GM12878 (cell line): ENCODE measurements around the gene ZMIZ1. TPM values are rescaled to one million over a fixed set of nuclear protein-coding genes. Genes with fewer than 3 reads are reported as not detected.

Experiments used
- ATAC-seq: fragments of 200-7000 bp; cut with Tn5 transposase; 3 replicates; pipeline ENCODE4 v1.9.1; 2020; ENCODE audit warnings: mild to moderate bottlenecking, moderate library complexity
- BruUV-seq: library from RNA; stranded (reverse); fragments of 400-500 nt; replicated peaks from 2 replicates; lab custom pipeline; 2021; lab: Mats Ljungman, UMichigan
- CTCF ChIA-PET: fragments of 300-600 bp; sonication (Branson Sonifier 250); formaldehyde crosslinking; extraction: SDS; loops from one replicate; lab custom pipeline; 2021; ENCODE audit warnings: inconsistent platforms; lab: Yijun Ruan, JAX
- POLR2A ChIA-PET: fragments of 350-600 bp; formaldehyde crosslinking; extraction: SDS; loops from one replicate; lab custom pipeline; 2021; ENCODE audit warnings: inconsistent platforms; lab: Charles Lee
- RAD21 ChIA-PET: fragments of 300-600 bp; sonication (Branson Sonifier 250); formaldehyde crosslinking; loops from one replicate; lab custom pipeline; 2023; ENCODE audit warnings: antibody characterized with exemption; ENCODE audit not compliant: unreplicated experiment; lab: Charles Lee
- SMC1A ChIA-PET: fragments of 300-600 bp; sonication (Branson Sonifier 250); formaldehyde crosslinking; loops from one replicate; lab custom pipeline; 2023; ENCODE audit not compliant: unreplicated experiment, uncharacterized antibody; lab: Charles Lee
- DNase-seq: peaks from one replicate; pipeline ENCODE4 v3.0.0-alpha.2; 2011; ENCODE audit warnings: low read depth, low spot score
- FAIRE-seq: peaks from 3 replicates; lab custom pipeline; 2011; peaks lifted over from hg19 to GRCh38; lab: Jason Lieb, UNC
- H2AFZ ChIP-seq: 2 replicates; pipeline ENCODE4 v1.6.0; 2011; ENCODE audit warnings: low read depth, low read length, control low read depth; ENCODE audit not compliant: control insufficient read depth
- H3K27ac ChIP-seq: 2 replicates; pipeline ENCODE4 v1.5.1; 2011; ENCODE audit warnings: control low read depth; ENCODE audit not compliant: control insufficient read depth, insufficient read depth
- H3K27me3 ChIP-seq, 2 experiments: replicated peaks in 1 of 2; 2 replicates each; pipeline versions ENCODE4 v1.6.0 to v1.6.1; 2011; ENCODE audit warnings: low read length in 1 of 2; ENCODE audit not compliant: control insufficient read depth in 2 of 2, insufficient read depth in 2 of 2
- H3K36me3 ChIP-seq, 2 experiments: 2 replicates each; pipeline ENCODE4 v1.5.1; 2011; ENCODE audit warnings: low read length in 1 of 2; ENCODE audit not compliant: control insufficient read depth in 2 of 2, insufficient read depth in 2 of 2
- H3K4me1 ChIP-seq: 2 replicates; pipeline ENCODE4 v1.6.1; 2011; ENCODE audit warnings: mild to moderate bottlenecking, low read length, moderate library complexity, mixed read lengths; ENCODE audit not compliant: control insufficient read depth, insufficient read depth
- H3K4me2 ChIP-seq: 2 replicates; pipeline ENCODE4 v1.6.0; 2011; ENCODE audit warnings: control low read depth; ENCODE audit not compliant: control insufficient read depth, insufficient read depth
- H3K4me3 ChIP-seq: fragments of 200-600 bp; sonication (generic); 2 replicates; pipeline ENCODE4 v1.5.1; 2016
- H3K79me2 ChIP-seq: 2 replicates; pipeline ENCODE4 v1.6.0; 2011; ENCODE audit warnings: low read length; ENCODE audit not compliant: control insufficient read depth, insufficient read depth
- H3K9ac ChIP-seq: 2 replicates; pipeline ENCODE4 v1.8.0; 2011; ENCODE audit warnings: low read length, control low read depth, mixed read lengths; ENCODE audit not compliant: control insufficient read depth, insufficient read depth
- H3K9me3 ChIP-seq: replicated peaks from 3 replicates; pipeline ENCODE4 v1.5.1; 2011; ENCODE audit warnings: mild to moderate bottlenecking, low read length; ENCODE audit not compliant: control insufficient read depth, insufficient read depth
- H4K20me1 ChIP-seq: 2 replicates; pipeline ENCODE4 v1.6.0; 2011; ENCODE audit not compliant: control insufficient read depth, insufficient read depth
- BHLHE40 ChIP-seq, 2 experiments: fragments of 450-650 bp in 1 of 2; IDR thresholded peaks; 2 replicates each; pipeline ENCODE4 v1.6.1; 2011 to 2017; ENCODE audit warnings: low read depth in 2 of 2, borderline replicate concordance in 1 of 2, improper control_type of control experiment in 1 of 2, low read length in 1 of 2, mild to moderate bottlenecking in 1 of 2
- DPF2 ChIP-seq: fragments of 450-650 bp; IDR thresholded peaks from 2 replicates; pipeline ENCODE4 v1.6.1; 2017; ENCODE audit warnings: mild to moderate bottlenecking
- EGR1 ChIP-seq, 2 experiments: IDR thresholded peaks; 1 replicate in 1 of 2; 2 replicates in 1 of 2; pipeline ENCODE4 v1.6.1; 2011 to 2012; ENCODE audit warnings: low read depth in 2 of 2, low read length in 2 of 2, borderline replicate concordance in 1 of 2, mild to moderate bottlenecking in 1 of 2, moderate library complexity in 1 of 2
- ETV6 ChIP-seq, 2 experiments: fragments of 450-650 bp in 1 of 2; IDR thresholded peaks in 1 of 2; conservative IDR thresholded peaks in 1 of 2; 2 replicates each; pipeline ENCODE4 v1.6.1; 2014; ENCODE audit warnings: antibody characterized with exemption in 1 of 2, borderline replicate concordance in 1 of 2, low read depth in 1 of 2, mild to moderate bottlenecking in 1 of 2, moderate library complexity in 1 of 2
- GABPA ChIP-seq: IDR thresholded peaks from 2 replicates; pipeline ENCODE4 v1.6.1; 2014; ENCODE audit warnings: antibody characterized with exemption, low read depth, mild to moderate bottlenecking, inconsistent platforms
- HCFC1 ChIP-seq: fragments of 150-350 bp; IDR thresholded peaks from 2 replicates; pipeline ENCODE4 v1.6.1; 2014; ENCODE audit warnings: low read length
- MEF2B ChIP-seq: fragments of 450-650 bp; IDR thresholded peaks from 2 replicates; pipeline ENCODE4 v1.6.1; 2018; ENCODE audit warnings: mild to moderate bottlenecking, moderate library complexity; ENCODE audit not compliant: partially characterized antibody, poor library complexity, severe bottlenecking
- NR2F1 ChIP-seq: fragments of 450-650 bp; conservative IDR thresholded peaks from 2 replicates; pipeline ENCODE4 v1.6.1; 2017; ENCODE audit warnings: mild to moderate bottlenecking
- PAX5 ChIP-seq: IDR thresholded peaks from 2 replicates; pipeline ENCODE4 v1.6.1; 2011; ENCODE audit warnings: low read depth, low read length, borderline replicate concordance
- PAX8 ChIP-seq: fragments of 450-650 bp; IDR thresholded peaks from 2 replicates; pipeline ENCODE4 v1.6.1; 2017; ENCODE audit warnings: mild to moderate bottlenecking, moderate library complexity
- PML ChIP-seq: IDR thresholded peaks from 2 replicates; pipeline ENCODE4 v1.6.1; 2012; ENCODE audit warnings: low read length, inconsistent platforms
- SRF ChIP-seq, 2 experiments: IDR thresholded peaks; 2 replicates each; pipeline ENCODE4 v1.6.1; 2011; ENCODE audit warnings: low read depth in 2 of 2, low read length in 2 of 2, mild to moderate bottlenecking in 1 of 2, moderate library complexity in 1 of 2
- SUZ12 ChIP-seq: fragments of 200-600 bp; sonication (generic); IDR thresholded peaks from one replicate; pipeline ENCODE4 v1.6.1; 2018; ENCODE audit warnings: antibody characterized with exemption, mild to moderate bottlenecking; ENCODE audit not compliant: unreplicated experiment
- TCF3 ChIP-seq: IDR thresholded peaks from 2 replicates; pipeline ENCODE4 v1.6.1; 2012; ENCODE audit warnings: low read depth, mild to moderate bottlenecking, low read length, borderline replicate concordance; ENCODE audit not compliant: insufficient read depth
- WRNIP1 ChIP-seq: IDR thresholded peaks from 2 replicates; pipeline ENCODE4 v1.6.1; 2011; ENCODE audit warnings: low read depth, low read length, improper control_type of control experiment, borderline replicate concordance
- ZNF622 ChIP-seq: fragments of 450-650 bp; IDR thresholded peaks from 2 replicates; pipeline ENCODE4 v1.6.1; 2017; ENCODE audit warnings: mild to moderate bottlenecking, inconsistent platforms
- WGBS: methylation state at CpG from one replicate; pipeline ENCODE4 v1.1.6; 2016; ENCODE audit warnings: low lambda C conversion rate; ENCODE audit not compliant: insufficient replicate concordance, insufficient coverage; ENCODE audit errors: missing lambda C conversion rate; 5-methylcytosine and 5-hydroxymethylcytosine counted together
- in situ Hi-C: fragments of 300-500 bp; cut with MboI; formaldehyde crosslinking; loops from 9 replicates; pipeline ENCODE4 v1.14.3; 2018; ENCODE audit warnings: mixed read lengths
- intact Hi-C: fragments of 100-400 bp; cut with micrococcal nuclease; formaldehyde crosslinking; loops from one replicate; pipeline ENCODE4 v1.14.2; 2022; ENCODE audit not compliant: unreplicated experiment
- polyA plus RNA-seq, 11 experiments: library from polyadenylated mRNA; depleted of rRNA in 4 of 11; unstranded in 6 of 11; stranded (reverse) in 5 of 11; fragments of >200 nt; fragmentation: Nextera tagmentation in 4 of 11; fragmentation: Illumina TruSeq in 1 of 11; extraction: Ambion mirVana in 4 of 11; extraction: Trizol in 1 of 11; gene quantifications; 1 replicate in 1 of 11; 2 replicates in 10 of 11; pipeline versions ENCODE4 v1.2.1 to v1.2.3, GENCODE V29; 2011 to 2016; ENCODE audit warnings: inconsistent platforms in 2 of 11, missing spikeins in 2 of 11, low read depth in 1 of 11
- total RNA-seq, 4 experiments: library from RNA; depleted of rRNA in 3 of 4; stranded (reverse); fragments of >200 nt in 3 of 4; fragmentation: Illumina TruSeq in 1 of 4; extraction: Trizol in 1 of 4; gene quantifications; 2 replicates each; pipeline versions ENCODE4 v1.2.1 to v1.2.3, GENCODE V29; 2013 to 2021
- TF ChIP-seq, protein P1 (sequence below): fragments of 450-650 bp; IDR thresholded peaks from 2 replicates; pipeline ENCODE4 v1.6.1; 2014; ENCODE audit warnings: mild to moderate bottlenecking

The ZMIZ1 gene
- total and polyA plus RNA-seq, 10 of the 15 experiments (the other 5 are each of a cell fraction or from before 2014, with no cell fraction given) = 3.1 to 82.3 (median 14.9) TPM

DNA sequence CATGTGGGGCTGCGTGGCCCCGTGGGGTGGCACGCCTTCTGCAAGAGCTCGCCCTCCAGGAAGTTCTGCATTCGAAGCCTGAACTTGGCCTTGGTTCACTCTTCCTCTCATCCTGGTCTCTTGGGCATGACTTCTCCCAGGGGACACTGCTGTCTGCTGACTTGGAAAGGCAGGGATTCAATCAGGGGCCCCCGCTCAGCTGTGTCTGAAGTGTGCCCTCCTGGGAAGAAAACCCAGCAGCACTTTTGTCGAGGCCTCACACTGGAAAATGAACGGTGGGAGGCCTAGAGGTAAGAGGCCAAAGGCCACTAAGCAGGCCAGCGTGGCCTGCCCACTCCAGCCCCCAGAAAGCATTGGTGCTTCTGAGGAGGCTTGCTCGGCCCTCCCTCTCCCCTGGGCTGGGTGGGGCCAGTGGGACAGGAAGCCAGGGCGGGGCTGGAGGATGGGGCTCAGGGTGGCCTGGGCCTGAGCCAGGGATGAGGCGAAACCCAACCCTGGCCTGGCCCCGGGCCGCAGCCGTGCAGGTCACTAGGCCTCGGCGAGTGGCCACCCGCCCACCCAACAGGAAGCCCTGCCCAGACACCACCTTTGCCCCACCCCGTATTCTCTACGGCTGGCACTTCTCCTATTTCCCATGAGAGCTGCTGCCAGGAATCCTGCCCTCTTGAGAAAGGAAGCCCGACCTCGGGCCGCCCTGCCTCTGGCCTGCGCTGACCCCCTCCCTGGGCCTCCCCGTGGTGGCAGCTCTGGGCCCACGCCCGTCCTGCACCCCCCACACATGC lies 81.1 kb downstream of the ZMIZ1 start:
- no peak overlapping the region for H3K9ac ChIP-seq
- FAIRE-seq = no peak
- BruUV-seq = no TSS peak
- ChIA-PET POLR2A (no interaction called here), SMC1A (no interaction called here), RAD21 (interaction anchor here (0.6 kb wide), 1 partner anchor 205 kb away, joined by 3 read pairs; no protein-coding TSS in a partner anchor), CTCF (no interaction called here)
- TF ChIP-seq MEF2B (no peak), GABPA (no peak), BHLHE40 (IDR thresholded peaks at IDR 0.05; ENCODE audit: borderline replicate concordance in 1 of 2, low read depth in 2 of 2, low read length in 1 of 2) (0 out of 4 replicates have a peak, but pooled peaks of 1 of the 2 experiments have one; percentile 7), NR2F1 (0 out of 2 replicates have a peak, but pooled peaks have one; percentile 34)
- no peaks in the 10 kb centered on the region for H4K20me1 ChIP-seq
- H3K79me2 ChIP-seq = no peaks in the 10 kb centered on the region
- intact Hi-C loops (no loop called here), in situ Hi-C loops (no loop called here)
- no peaks in the 10 kb centered on the region for H3K27me3 ChIP-seq
- WGBS = 44% methylated on average over 20 of the region's 27 CpGs
- ATAC-seq = peak; percentile 96
- H3K4me1 ChIP-seq = peaks cover 10% of the 10 kb centered on the region
- H2AFZ ChIP-seq = peak overlapping the region; percentile 51
- H3K36me3 ChIP-seq = no peaks in the 10 kb centered on the region; a peak in 1 of 4 replicates
- H3K4me2 ChIP-seq = peak overlapping the region; percentile 42; the same call in 1 of the 2 replicates
- H3K4me3 ChIP-seq = no peak overlapping the region
- DNase-seq = no peak
- no peak overlapping the region; the same call in 1 of the 2 replicates for H3K27ac ChIP-seq
- no peaks in the 10 kb centered on the region for H3K9me3 ChIP-seq

DNA sequence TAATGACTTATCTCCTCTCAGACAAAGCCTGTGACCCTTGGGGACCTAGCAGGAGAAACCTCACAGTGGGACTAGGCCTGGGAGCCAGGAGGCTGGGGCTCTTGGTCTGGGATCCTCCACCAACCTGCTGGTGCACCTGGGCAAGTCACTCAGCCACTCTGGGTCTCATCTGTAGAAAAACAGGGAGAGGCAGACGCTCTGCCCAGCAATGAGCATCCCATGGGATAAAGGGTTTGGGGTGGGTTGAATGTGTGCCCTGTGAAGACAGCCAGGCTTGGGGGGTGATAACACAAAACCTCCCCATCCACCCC lies 81.6 kb downstream of the ZMIZ1 start:
- DNase-seq = no peak
- Histone ChIP-seq H3K27ac (no peak overlapping the region; the same call in 1 of the 2 replicates), H3K4me2 (peak overlapping the region; percentile 42; the same call in 1 of the 2 replicates), H3K9me3 (no peaks in the 10 kb centered on the region), H3K9ac (no peak overlapping the region), H2AFZ (no peak overlapping the region), H3K4me1 (peaks cover 10% of the 10 kb centered on the region), H3K36me3 (no peaks in the 10 kb centered on the region; a peak in 1 of 4 replicates), H3K79me2 (no peaks in the 10 kb centered on the region), H3K4me3 (no peak overlapping the region), H4K20me1 (no peaks in the 10 kb centered on the region), H3K27me3 (no peaks in the 10 kb centered on the region)
- in situ Hi-C loops = no loop called here
- intact Hi-C loops = no loop called here
- WGBS = 29% methylated on average over 1 of the region's 1 CpG
- no peak; the same call in 2 of the 3 replicates for ATAC-seq
- BruUV-seq = no TSS peak
- ChIA-PET RAD21 (interaction anchor here (0.6 kb wide), 1 partner anchor 206 kb away, joined by 3 read pairs; no protein-coding TSS in a partner anchor), POLR2A (no interaction called here), CTCF (no interaction called here), SMC1A (no interaction called here)
- FAIRE-seq = no peak
- TF ChIP-seq, protein P1, sequence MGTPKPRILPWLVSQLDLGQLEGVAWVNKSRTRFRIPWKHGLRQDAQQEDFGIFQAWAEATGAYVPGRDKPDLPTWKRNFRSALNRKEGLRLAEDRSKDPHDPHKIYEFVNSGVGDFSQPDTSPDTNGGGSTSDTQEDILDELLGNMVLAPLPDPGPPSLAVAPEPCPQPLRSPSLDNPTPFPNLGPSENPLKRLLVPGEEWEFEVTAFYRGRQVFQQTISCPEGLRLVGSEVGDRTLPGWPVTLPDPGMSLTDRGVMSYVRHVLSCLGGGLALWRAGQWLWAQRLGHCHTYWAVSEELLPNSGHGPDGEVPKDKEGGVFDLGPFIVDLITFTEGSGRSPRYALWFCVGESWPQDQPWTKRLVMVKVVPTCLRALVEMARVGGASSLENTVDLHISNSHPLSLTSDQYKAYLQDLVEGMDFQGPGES = no peak
- TF ChIP-seq ETV6 (conservative IDR thresholded peaks at IDR 0.05 in 1 of 2, IDR thresholded peaks at IDR 0.05 in 1 of 2; ENCODE audit: borderline replicate concordance in 1 of 2, low read depth in 1 of 2) = no peak
- no peak for TF ChIP-seq WRNIP1
- TF ChIP-seq PAX8 = no peak
- TF ChIP-seq DPF2 = no peak
- no peak for TF ChIP-seq TCF3
- TF ChIP-seq EGR1 (IDR thresholded peaks at IDR 0.05; ENCODE audit: borderline replicate concordance in 1 of 2, low read depth in 2 of 2, low read length in 2 of 2) = no peak
- no peak for TF ChIP-seq ZNF622
- no peak for TF ChIP-seq SRF (IDR thresholded peaks at IDR 0.05; ENCODE audit: low read depth in 2 of 2, low read length in 2 of 2)
- no peak for TF ChIP-seq PAX5
- TF ChIP-seq HCFC1 = no peak
- no peak for TF ChIP-seq PML
- TF ChIP-seq SUZ12 = no peak
